ENCODE measurements around the gene SMYD1. TPM values are rescaled to one million over a fixed set of nuclear protein-coding genes. Genes with fewer than 3 reads are reported as not detected.

Gene SMYD1
- total and polyA plus RNA-seq, 10 of the 15 experiments (the other 5 are each of a cell fraction or from before 2014, with no cell fraction given) = 0.09 TPM; not detected in 9

Small RNA genes lying within 50 kb of the gene (microRNA-seq; reads per million reads assigned to microRNA genes)
- gene MIR4780 = not detected

Small RNA genes lying within 50 kb of the gene (small RNA-seq; reads per million reads assigned to genes)
- not detected for gene MIR4780

Other genes starting within 250 kb of the SMYD1 start
- gene RGPD2, start 242.0 kb upstream of the SMYD1 start, total RNA-seq (2014; rRNA removed) = 1.4 TPM in 1 of 2 replicates, not detected in the other
- 0.58 and 0.83 TPM in 2 replicates for gene RGPD2, start 242.0 kb upstream of the SMYD1 start, total RNA-seq (2014; rRNA removed; fragmentation: Illumina TruSeq; extraction: Trizol)
- 0.13 TPM in 1 of 2 replicates, not detected in the other for gene RGPD2, start 242.0 kb upstream of the SMYD1 start, total RNA-seq (2021)
- gene RGPD2, start 242.0 kb upstream of the SMYD1 start, polyA plus RNA-seq (2011; rRNA removed) = 0.53 and 0.72 TPM in 2 replicates
- not detected in 2 replicates for gene RGPD2, start 242.0 kb upstream of the SMYD1 start, polyA plus RNA-seq (2014; fragmentation: Illumina TruSeq; extraction: Trizol)
- under 1 TPM; 0.18 to 0.20 TPM for gene RGPD2, start 242.0 kb upstream of the SMYD1 start, polyA plus RNA-seq (2014; fragmentation: Nextera tagmentation; extraction: Ambion mirVana)
- gene RGPD2, start 242.0 kb upstream of the SMYD1 start, polyA plus RNA-seq (2014; rRNA removed) = 0.22 and 0.38 TPM in 2 replicates
- gene RGPD2, start 242.0 kb upstream of the SMYD1 start, polyA plus RNA-seq (2016; fragmentation: Nextera tagmentation; extraction: Ambion mirVana) = 1 to 10 TPM in 1 of 2 experiments, under 1 TPM in 1; 0.55 to 1.1 TPM
- 102 and 117 TPM in 2 replicates for gene RNU2-63P, start 51.3 kb upstream of the SMYD1 start, total RNA-seq (2014; rRNA removed)
- 40.1 and 56.4 TPM in 2 replicates for gene RNU2-63P, start 51.3 kb upstream of the SMYD1 start, total RNA-seq (2014; rRNA removed; fragmentation: Illumina TruSeq; extraction: Trizol)
- gene RNU2-63P, start 51.3 kb upstream of the SMYD1 start, total RNA-seq (2021) = 12.3 and 12.8 TPM in 2 replicates
- gene RNU2-63P, start 51.3 kb upstream of the SMYD1 start, polyA plus RNA-seq (2011; rRNA removed) = 7.8 and 12.0 TPM in 2 replicates
- not detected in 2 replicates for gene RNU2-63P, start 51.3 kb upstream of the SMYD1 start, polyA plus RNA-seq (2014; fragmentation: Illumina TruSeq; extraction: Trizol)
- 10 to 100 TPM in 1 of 2 experiments, not detected in 1; 10.7 TPM for gene RNU2-63P, start 51.3 kb upstream of the SMYD1 start, polyA plus RNA-seq (2014; fragmentation: Nextera tagmentation; extraction: Ambion mirVana)
- gene RNU2-63P, start 51.3 kb upstream of the SMYD1 start, polyA plus RNA-seq (2014; rRNA removed) = not detected in 2 replicates
- not detected for gene RNU2-63P, start 51.3 kb upstream of the SMYD1 start, polyA plus RNA-seq (2016; fragmentation: Nextera tagmentation; extraction: Ambion mirVana)
- 12.5 and 17.4 TPM in 2 replicates for gene KRCC1, start 12.0 kb upstream of the SMYD1 start, total RNA-seq (2014; rRNA removed)
- 25.4 and 26.9 TPM in 2 replicates for gene KRCC1, start 12.0 kb upstream of the SMYD1 start, total RNA-seq (2014; rRNA removed; fragmentation: Illumina TruSeq; extraction: Trizol)
- gene KRCC1, start 12.0 kb upstream of the SMYD1 start, total RNA-seq (2021) = 10.6 and 11.4 TPM in 2 replicates
- gene KRCC1, start 12.0 kb upstream of the SMYD1 start, polyA plus RNA-seq (2011; rRNA removed) = 3.8 and 6.5 TPM in 2 replicates
- gene KRCC1, start 12.0 kb upstream of the SMYD1 start, polyA plus RNA-seq (2014; fragmentation: Illumina TruSeq; extraction: Trizol) = 27.2 and 37.2 TPM in 2 replicates
- 10 to 100 TPM; 12.4 to 14.0 TPM for gene KRCC1, start 12.0 kb upstream of the SMYD1 start, polyA plus RNA-seq (2014; fragmentation: Nextera tagmentation; extraction: Ambion mirVana)
- 8.3 and 10.0 TPM in 2 replicates for gene KRCC1, start 12.0 kb upstream of the SMYD1 start, polyA plus RNA-seq (2014; rRNA removed)
- gene KRCC1, start 12.0 kb upstream of the SMYD1 start, polyA plus RNA-seq (2016; fragmentation: Nextera tagmentation; extraction: Ambion mirVana) = 10 to 100 TPM in 1 of 2 experiments, 1 to 10 TPM in 1; 9.7 to 15.2 TPM
- not detected in 2 replicates for gene FABP1, start 60.2 kb downstream of the SMYD1 start, total RNA-seq (2014; rRNA removed)
- not detected in 2 replicates for gene FABP1, start 60.2 kb downstream of the SMYD1 start, total RNA-seq (2014; rRNA removed; fragmentation: Illumina TruSeq; extraction: Trizol)
- gene FABP1, start 60.2 kb downstream of the SMYD1 start, total RNA-seq (2021) = 0.56 TPM in 1 of 2 replicates, not detected in the other
- not detected in 2 replicates for gene FABP1, start 60.2 kb downstream of the SMYD1 start, polyA plus RNA-seq (2011; rRNA removed)
- not detected in 2 replicates for gene FABP1, start 60.2 kb downstream of the SMYD1 start, polyA plus RNA-seq (2014; fragmentation: Illumina TruSeq; extraction: Trizol)
- gene FABP1, start 60.2 kb downstream of the SMYD1 start, polyA plus RNA-seq (2014; fragmentation: Nextera tagmentation; extraction: Ambion mirVana) = not detected
- gene FABP1, start 60.2 kb downstream of the SMYD1 start, polyA plus RNA-seq (2014; rRNA removed) = not detected in 2 replicates
- not detected for gene FABP1, start 60.2 kb downstream of the SMYD1 start, polyA plus RNA-seq (2016; fragmentation: Nextera tagmentation; extraction: Ambion mirVana)
- not detected in 2 replicates for gene THNSL2, start 102.5 kb downstream of the SMYD1 start, total RNA-seq (2014; rRNA removed)
- not detected in 2 replicates for gene THNSL2, start 102.5 kb downstream of the SMYD1 start, total RNA-seq (2014; rRNA removed; fragmentation: Illumina TruSeq; extraction: Trizol)
- gene THNSL2, start 102.5 kb downstream of the SMYD1 start, total RNA-seq (2021) = 0.28 TPM in 1 of 2 replicates, not detected in the other
- not detected in 2 replicates for gene THNSL2, start 102.5 kb downstream of the SMYD1 start, polyA plus RNA-seq (2011; rRNA removed)
- gene THNSL2, start 102.5 kb downstream of the SMYD1 start, polyA plus RNA-seq (2014; fragmentation: Illumina TruSeq; extraction: Trizol) = not detected in 2 replicates
- not detected for gene THNSL2, start 102.5 kb downstream of the SMYD1 start, polyA plus RNA-seq (2014; fragmentation: Nextera tagmentation; extraction: Ambion mirVana)
- not detected in 2 replicates for gene THNSL2, start 102.5 kb downstream of the SMYD1 start, polyA plus RNA-seq (2014; rRNA removed)
- not detected for gene THNSL2, start 102.5 kb downstream of the SMYD1 start, polyA plus RNA-seq (2016; fragmentation: Nextera tagmentation; extraction: Ambion mirVana)

All from GM12878 (cell line).